Measurements from ENCODE around the gene RGS12. TPM values are rescaled to one million over a fixed set of nuclear protein-coding genes. Genes with fewer than 3 reads are reported as not detected.

RGS12 gene
- total RNA-seq, 2 experiments from 2014 or later, result 5.2 to 6.4 TPM

- Histone ChIP-seq H3K36me3 (ENCODE audit: insufficient read depth, low read length) (no peaks in the 10 kb centered on the region), H3K4me3 (ENCODE audit: low read depth, low read length, poor library complexity, severe bottlenecking) (no peak overlapping the region), H4K20me1 (ENCODE audit: insufficient read depth, low read length) (no peaks in the 10 kb centered on the region), H3K79me2 (ENCODE audit: insufficient read depth, low read depth, low read length) (no peaks in the 10 kb centered on the region), H3K9me2 (ENCODE audit: insufficient read depth, low read length) (no peaks in the 10 kb centered on the region), H3K4me1 (ENCODE audit: insufficient read depth, low read length, poor library complexity, severe bottlenecking) (peaks cover 29% of the 10 kb centered on the region), H3K4me2 (ENCODE audit: low read length) (peak overlapping the region; percentile 19; the same call in 1 of the 2 replicates), H2AFZ (ENCODE audit: low read length) (peak overlapping the region; percentile 91), H3K27ac (ENCODE audit: low read depth, low read length, poor library complexity, severe bottlenecking) (peak overlapping the region; percentile 12), H3K9me3 (ENCODE audit: low read length) (no peaks in the 10 kb centered on the region)
- intact Hi-C loops (cut with micrococcal nuclease; ENCODE audit: unreplicated experiment), result no loop called here
- ChIA-PET POLR2A (no interaction called here), CTCF (ENCODE audit: unreplicated experiment) (no interaction called here)
- BruUV-seq (replicated peaks), result no TSS peak
- TF ChIP-seq EZH2phosphoT487 (IDR thresholded peaks at IDR 0.05; ENCODE audit: borderline replicate concordance, low read depth, low read length), result no peak
- TF ChIP-seq CTCF (conservative IDR thresholded peaks at IDR 0.05; ENCODE audit: low read length), result no peak
- DNase-seq (ENCODE audit: low spot score), result peak; percentile 59
Observed at GRCh38 chr4:3305610-3306371, 13.0 kb downstream of the RGS12 start.

GRCh38 chr4:3306450-3306849 lies 13.6 kb downstream of the RGS12 start:
- no peak for DNase-seq (ENCODE audit: low spot score)
- Histone ChIP-seq H3K4me1 (ENCODE audit: insufficient read depth, low read length, poor library complexity, severe bottlenecking) (peaks cover 29% of the 10 kb centered on the region), H3K36me3 (ENCODE audit: insufficient read depth, low read length) (no peaks in the 10 kb centered on the region), H3K79me2 (ENCODE audit: insufficient read depth, low read depth, low read length) (no peaks in the 10 kb centered on the region), H3K4me2 (ENCODE audit: low read length) (no peak overlapping the region), H3K27ac (ENCODE audit: low read depth, low read length, poor library complexity, severe bottlenecking) (no peak overlapping the region), H4K20me1 (ENCODE audit: insufficient read depth, low read length) (no peaks in the 10 kb centered on the region), H2AFZ (ENCODE audit: low read length) (no peak overlapping the region), H3K9me2 (ENCODE audit: insufficient read depth, low read length) (no peaks in the 10 kb centered on the region), H3K9me3 (ENCODE audit: low read length) (no peaks in the 10 kb centered on the region), H3K4me3 (ENCODE audit: low read depth, low read length, poor library complexity, severe bottlenecking) (no peak overlapping the region)
- POLR2A ChIA-PET, result no interaction called here
- no TSS peak for BruUV-seq (replicated peaks)
- TF ChIP-seq EZH2phosphoT487 (IDR thresholded peaks at IDR 0.05; ENCODE audit: borderline replicate concordance, low read depth, low read length), result no peak
- no peak for TF ChIP-seq CTCF (conservative IDR thresholded peaks at IDR 0.05; ENCODE audit: low read length)
- CTCF ChIA-PET (ENCODE audit: unreplicated experiment), result no interaction called here
- intact Hi-C loops (cut with micrococcal nuclease; ENCODE audit: unreplicated experiment), result no loop called here

GRCh38 chr4:3307060-3307459 lies 14.2 kb downstream of the RGS12 start:
- no peaks in the 10 kb centered on the region for H3K79me2 ChIP-seq (ENCODE audit: insufficient read depth, low read depth, low read length)
- intact Hi-C loops (cut with micrococcal nuclease; ENCODE audit: unreplicated experiment), result no loop called here
- no peak overlapping the region for H2AFZ ChIP-seq (ENCODE audit: low read length)
- ChIA-PET CTCF (ENCODE audit: unreplicated experiment) (no interaction called here), POLR2A (no interaction called here)
- H3K27ac ChIP-seq (ENCODE audit: low read depth, low read length, poor library complexity, severe bottlenecking), result no peak overlapping the region
- H3K4me2 ChIP-seq (ENCODE audit: low read length), result no peak overlapping the region
- H4K20me1 ChIP-seq (ENCODE audit: insufficient read depth, low read length), result no peaks in the 10 kb centered on the region
- no peak overlapping the region for H3K4me3 ChIP-seq (ENCODE audit: low read depth, low read length, poor library complexity, severe bottlenecking)
- H3K9me3 ChIP-seq (ENCODE audit: low read length), result no peaks in the 10 kb centered on the region
- no peak for TF ChIP-seq EZH2phosphoT487 (IDR thresholded peaks at IDR 0.05; ENCODE audit: borderline replicate concordance, low read depth, low read length)
- no peak for TF ChIP-seq CTCF (conservative IDR thresholded peaks at IDR 0.05; ENCODE audit: low read length)
- H3K36me3 ChIP-seq (ENCODE audit: insufficient read depth, low read length), result no peaks in the 10 kb centered on the region
- H3K4me1 ChIP-seq (ENCODE audit: insufficient read depth, low read length, poor library complexity, severe bottlenecking), result peaks cover 29% of the 10 kb centered on the region
- no peaks in the 10 kb centered on the region for H3K9me2 ChIP-seq (ENCODE audit: insufficient read depth, low read length)
- no TSS peak for BruUV-seq (replicated peaks)
- no peak for DNase-seq (ENCODE audit: low spot score)
